ENCODE measurements around the gene SPATA9. TPM values are rescaled to one million over a fixed set of nuclear protein-coding genes. Genes with fewer than 3 reads are reported as not detected.

Gene SPATA9
- total and polyA plus RNA-seq, 2 of the 8 experiments (the other 6 are each of a cell fraction or from before 2014, with no cell fraction given) = not detected

DNA sequence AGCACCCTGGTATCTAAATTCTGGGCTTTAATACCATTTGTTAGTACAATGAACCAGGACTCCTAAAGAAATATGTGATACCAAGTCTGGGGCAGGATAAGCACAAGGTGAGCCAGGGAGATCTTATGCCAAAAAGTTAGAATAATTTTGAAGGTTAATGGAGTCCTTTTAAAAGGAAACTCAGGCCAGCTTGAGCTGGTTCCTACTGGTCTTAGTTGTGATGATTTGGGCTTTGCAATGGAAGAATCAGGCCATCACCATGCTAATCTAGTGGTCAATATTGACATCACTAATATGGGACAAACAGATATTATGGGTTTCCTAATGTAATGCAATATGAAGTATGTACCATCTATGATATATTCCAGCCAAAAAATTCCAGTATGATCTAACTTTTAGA lies 7.5 kb upstream of the SPATA9 start:
- POLR2A ChIA-PET (ENCODE audit: partially characterized antibody) = no interaction called here
- no peak overlapping the region for H2BK5ac ChIP-seq (ENCODE audit: low read depth, low read length)
- H4K91ac ChIP-seq (replicated peaks; ENCODE audit: insufficient read length, low read length) = no peak overlapping the region
- H2AK5ac ChIP-seq (ENCODE audit: low read depth, low read length) = no peak overlapping the region
- H3K79me1 ChIP-seq (ENCODE audit: low read depth, low read length) = no peaks in the 10 kb centered on the region
- no peak overlapping the region for H3K4ac ChIP-seq (replicated peaks; ENCODE audit: insufficient read length, low read depth, low read length)
- H3K27ac ChIP-seq (ENCODE audit: low read depth, low read length) = no peak overlapping the region
- H2BK120ac ChIP-seq (replicated peaks; ENCODE audit: low read depth, low read length) = no peak overlapping the region
- no peak overlapping the region for H2AFZ ChIP-seq (ENCODE audit: low read length)
- no peak overlapping the region for H3K9ac ChIP-seq (replicated peaks in 1 of 4; ENCODE audit: extremely low read depth in 1 of 4, low read depth in 3 of 4, low read length in 3 of 4)
- H3K4me2 ChIP-seq (ENCODE audit: insufficient read depth in 1 of 2, low read depth in 2 of 2, low read length in 2 of 2) = no peak overlapping the region
- no peak for FAIRE-seq
- H4K5ac ChIP-seq (ENCODE audit: insufficient read length, low read depth, low read length) = no peak overlapping the region
- no peaks in the 10 kb centered on the region for H3K23me2 ChIP-seq (ENCODE audit: low read depth, low read length)
- H4K8ac ChIP-seq (ENCODE audit: extremely low read depth, insufficient read depth, low read length) = no peak overlapping the region
- no peak overlapping the region for H3K18ac ChIP-seq (ENCODE audit: extremely low read depth, low read length)
- H3K9me3 ChIP-seq (ENCODE audit: insufficient read depth in 2 of 2, low read depth in 1 of 2, low read length in 1 of 2) = no peaks in the 10 kb centered on the region; a peak in 1 of 4 replicates
- no peaks in the 10 kb centered on the region for H3K36me3 ChIP-seq (ENCODE audit: control insufficient read depth in 2 of 4, insufficient read depth in 4 of 4, low read length in 3 of 4)
- no peak overlapping the region for H2BK12ac ChIP-seq (ENCODE audit: low read depth, low read length)
- no peak overlapping the region for H3K56ac ChIP-seq (replicated peaks; ENCODE audit: insufficient read length, low read depth, low read length)
- H3K27me3 ChIP-seq (replicated peaks in 1 of 4; ENCODE audit: control insufficient read depth in 3 of 4, extremely low read depth in 1 of 4, insufficient read depth in 3 of 4, low read length in 3 of 4) = no peaks in the 10 kb centered on the region
- no peaks in the 10 kb centered on the region for H4K20me1 ChIP-seq (replicated peaks in 1 of 2; ENCODE audit: control insufficient read depth in 1 of 2, insufficient read depth in 2 of 2, low read length in 2 of 2)
- no peaks in the 10 kb centered on the region for H3K4me1 ChIP-seq (replicated peaks in 1 of 4; ENCODE audit: control insufficient read depth in 3 of 4, insufficient read depth in 4 of 4, low read length in 3 of 4)
- no peak overlapping the region for H3K4me3 ChIP-seq (ENCODE audit: extremely low read depth in 1 of 4, insufficient read depth in 2 of 4, low read depth in 3 of 4, low read length in 4 of 4)
- no peak overlapping the region for H3K14ac ChIP-seq (ENCODE audit: insufficient read length)
- no peak overlapping the region for H2BK15ac ChIP-seq (ENCODE audit: low read length)
- TF ChIP-seq TEAD4 (IDR thresholded peaks at IDR 0.05; ENCODE audit: low read depth, low read length) (no peak), EP300 (IDR thresholded peaks at IDR 0.05; ENCODE audit: borderline replicate concordance in 1 of 2, low read depth in 2 of 2, low read length in 2 of 2) (no peak), JUND (IDR thresholded peaks at IDR 0.05; ENCODE audit: low read length) (no peak), HDAC2 (IDR thresholded peaks at IDR 0.05; ENCODE audit: borderline replicate concordance in 1 of 2, low read depth in 2 of 2, low read length in 2 of 2) (no peak), EGR1 (IDR thresholded peaks at IDR 0.05; ENCODE audit: borderline replicate concordance, low read depth, low read length) (no peak)
- TF ChIP-seq, protein P1, sequence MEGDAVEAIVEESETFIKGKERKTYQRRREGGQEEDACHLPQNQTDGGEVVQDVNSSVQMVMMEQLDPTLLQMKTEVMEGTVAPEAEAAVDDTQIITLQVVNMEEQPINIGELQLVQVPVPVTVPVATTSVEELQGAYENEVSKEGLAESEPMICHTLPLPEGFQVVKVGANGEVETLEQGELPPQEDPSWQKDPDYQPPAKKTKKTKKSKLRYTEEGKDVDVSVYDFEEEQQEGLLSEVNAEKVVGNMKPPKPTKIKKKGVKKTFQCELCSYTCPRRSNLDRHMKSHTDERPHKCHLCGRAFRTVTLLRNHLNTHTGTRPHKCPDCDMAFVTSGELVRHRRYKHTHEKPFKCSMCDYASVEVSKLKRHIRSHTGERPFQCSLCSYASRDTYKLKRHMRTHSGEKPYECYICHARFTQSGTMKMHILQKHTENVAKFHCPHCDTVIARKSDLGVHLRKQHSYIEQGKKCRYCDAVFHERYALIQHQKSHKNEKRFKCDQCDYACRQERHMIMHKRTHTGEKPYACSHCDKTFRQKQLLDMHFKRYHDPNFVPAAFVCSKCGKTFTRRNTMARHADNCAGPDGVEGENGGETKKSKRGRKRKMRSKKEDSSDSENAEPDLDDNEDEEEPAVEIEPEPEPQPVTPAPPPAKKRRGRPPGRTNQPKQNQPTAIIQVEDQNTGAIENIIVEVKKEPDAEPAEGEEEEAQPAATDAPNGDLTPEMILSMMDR (IDR thresholded peaks at IDR 0.05; ENCODE audit: control extremely low read depth in 1 of 3, insufficient read depth in 1 of 3, low read depth in 1 of 3, low read length in 3 of 3) = no peak
- no peak overlapping the region for H3K23ac ChIP-seq (ENCODE audit: insufficient read length)
- CTCF ChIA-PET (ENCODE audit: partially characterized antibody) = interaction anchor here (1.2 to 1.3 kb wide), 2 partner anchors 64 to 158 kb away, joined by 3 to 6 read pairs; no protein-coding TSS in a partner anchor
- no peak overlapping the region for H2BK20ac ChIP-seq (ENCODE audit: low read length)
- H3K79me2 ChIP-seq (ENCODE audit: control insufficient read depth in 1 of 2, insufficient read depth in 2 of 2, low read length in 2 of 2) = no peaks in the 10 kb centered on the region
- DNase-seq (ENCODE audit: low read depth in 1 of 2, low spot score in 2 of 2) = no peak
